Measurements from ENCODE around the gene SLC22A15. TPM values are rescaled to one million over a fixed set of nuclear protein-coding genes. Genes with fewer than 3 reads are reported as not detected.

Gene SLC22A15
- total RNA-seq, 1 donor from 2014 or later, result 12.0 TPM

GRCh38 chr1:115977499-115978258, 1.4 kb downstream of the SLC22A15 start:
- Histone ChIP-seq H3K4me2 (ENCODE audit: low read length) (peak overlapping the region; percentile 86), H3K9ac (ENCODE audit: low read length) (no peak overlapping the region), H4K20me1 (ENCODE audit: insufficient read depth, low read length) (no peaks in the 10 kb centered on the region), H3K9me3 (ENCODE audit: insufficient read depth, low read depth, low read length) (no peaks in the 10 kb centered on the region), H3K27me3 (ENCODE audit: insufficient read depth, low read length) (peaks cover 4% of the 10 kb centered on the region), H3K4me3 (ENCODE audit: insufficient read depth, low read depth, low read length) (no peak overlapping the region), H3K4me1 (ENCODE audit: insufficient read depth, low read length) (no peaks in the 10 kb centered on the region), H3K79me2 (ENCODE audit: insufficient read depth, low read length) (no peaks in the 10 kb centered on the region), H2AFZ (ENCODE audit: low read depth, low read length) (no peak overlapping the region), H3K27ac (ENCODE audit: low read depth, low read length) (no peak overlapping the region), H3K36me3 (ENCODE audit: insufficient read depth, low read length) (no peaks in the 10 kb centered on the region)
- Mint-ChIP-seq H3K27me3 (ENCODE audit: low read depth, unreplicated experiment) (no peaks in the 10 kb centered on the region), H3K36me3 (ENCODE audit: low read depth, unreplicated experiment) (no peaks in the 10 kb centered on the region), H3K4me3 (ENCODE audit: unreplicated experiment) (peak overlapping the region; percentile 94), H3K4me1 (ENCODE audit: low read depth, unreplicated experiment) (peaks cover 17% of the 10 kb centered on the region), H3K9me3 (ENCODE audit: unreplicated experiment) (no peaks in the 10 kb centered on the region), H3K27ac (ENCODE audit: unreplicated experiment) (peak overlapping the region; percentile 97)
- FAIRE-seq (peak; percentile 89), DNase-seq (ENCODE audit: low read depth) (peak; percentile 6)
- TF ChIP-seq, protein P1, sequence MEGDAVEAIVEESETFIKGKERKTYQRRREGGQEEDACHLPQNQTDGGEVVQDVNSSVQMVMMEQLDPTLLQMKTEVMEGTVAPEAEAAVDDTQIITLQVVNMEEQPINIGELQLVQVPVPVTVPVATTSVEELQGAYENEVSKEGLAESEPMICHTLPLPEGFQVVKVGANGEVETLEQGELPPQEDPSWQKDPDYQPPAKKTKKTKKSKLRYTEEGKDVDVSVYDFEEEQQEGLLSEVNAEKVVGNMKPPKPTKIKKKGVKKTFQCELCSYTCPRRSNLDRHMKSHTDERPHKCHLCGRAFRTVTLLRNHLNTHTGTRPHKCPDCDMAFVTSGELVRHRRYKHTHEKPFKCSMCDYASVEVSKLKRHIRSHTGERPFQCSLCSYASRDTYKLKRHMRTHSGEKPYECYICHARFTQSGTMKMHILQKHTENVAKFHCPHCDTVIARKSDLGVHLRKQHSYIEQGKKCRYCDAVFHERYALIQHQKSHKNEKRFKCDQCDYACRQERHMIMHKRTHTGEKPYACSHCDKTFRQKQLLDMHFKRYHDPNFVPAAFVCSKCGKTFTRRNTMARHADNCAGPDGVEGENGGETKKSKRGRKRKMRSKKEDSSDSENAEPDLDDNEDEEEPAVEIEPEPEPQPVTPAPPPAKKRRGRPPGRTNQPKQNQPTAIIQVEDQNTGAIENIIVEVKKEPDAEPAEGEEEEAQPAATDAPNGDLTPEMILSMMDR (IDR thresholded peaks at IDR 0.05; ENCODE audit: insufficient read depth, low read depth, low read length), result no peak
- no peak for TF ChIP-seq EZH2 (IDR thresholded peaks at IDR 0.05; ENCODE audit: insufficient read depth, low read length)

DNA sequence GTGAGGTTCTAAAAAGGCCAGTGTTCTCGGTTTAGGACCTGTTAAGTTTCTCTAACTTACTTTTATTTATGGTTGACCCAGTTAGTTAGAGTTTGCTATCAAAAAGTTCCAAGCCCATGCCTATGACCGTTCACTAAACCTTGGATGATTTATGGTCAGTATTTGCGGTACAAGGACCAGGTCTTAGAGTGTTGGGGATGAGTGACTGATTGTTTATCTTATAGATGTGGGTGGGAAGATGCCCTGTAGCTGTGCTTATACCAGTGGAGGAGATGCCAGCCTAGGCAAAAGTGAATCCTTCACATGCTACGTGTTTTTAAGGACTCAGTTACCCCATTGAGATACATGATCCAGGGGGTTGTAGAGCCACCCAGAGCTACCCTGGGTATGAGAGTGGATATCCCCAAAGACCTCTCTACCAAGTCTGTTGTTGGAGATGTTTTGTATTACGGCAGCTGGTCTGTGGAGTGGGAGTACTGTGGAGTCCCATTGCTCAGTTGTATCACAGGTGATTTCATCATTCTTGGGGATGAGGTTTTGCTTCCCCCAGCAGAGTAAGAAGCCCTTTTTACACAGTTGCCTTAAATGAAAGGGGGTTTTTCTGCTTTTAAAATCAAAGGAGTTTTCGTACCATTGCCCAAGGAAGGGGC, 2.1 kb downstream of the SLC22A15 start:
- H3K36me3 ChIP-seq (ENCODE audit: insufficient read depth, low read length), result no peaks in the 10 kb centered on the region
- H2AFZ ChIP-seq (ENCODE audit: low read depth, low read length), result no peak overlapping the region
- Mint-ChIP-seq H3K36me3 (ENCODE audit: low read depth, unreplicated experiment) (no peaks in the 10 kb centered on the region), H3K27ac (ENCODE audit: unreplicated experiment) (peak overlapping the region; percentile 97), H3K9me3 (ENCODE audit: unreplicated experiment) (no peaks in the 10 kb centered on the region), H3K4me1 (ENCODE audit: low read depth, unreplicated experiment) (peaks cover 17% of the 10 kb centered on the region), H3K4me3 (ENCODE audit: unreplicated experiment) (peak overlapping the region; percentile 94), H3K27me3 (ENCODE audit: low read depth, unreplicated experiment) (no peaks in the 10 kb centered on the region)
- H3K4me1 ChIP-seq (ENCODE audit: insufficient read depth, low read length), result no peaks in the 10 kb centered on the region
- H3K79me2 ChIP-seq (ENCODE audit: insufficient read depth, low read length), result no peaks in the 10 kb centered on the region
- H3K4me3 ChIP-seq (ENCODE audit: insufficient read depth, low read depth, low read length), result no peak overlapping the region
- no peaks in the 10 kb centered on the region for H4K20me1 ChIP-seq (ENCODE audit: insufficient read depth, low read length)
- TF ChIP-seq, protein P1 (IDR thresholded peaks at IDR 0.05; ENCODE audit: insufficient read depth, low read depth, low read length), result no peak
- TF ChIP-seq EZH2 (IDR thresholded peaks at IDR 0.05; ENCODE audit: insufficient read depth, low read length), result no peak
- no peak overlapping the region for H3K27ac ChIP-seq (ENCODE audit: low read depth, low read length)
- H3K27me3 ChIP-seq (ENCODE audit: insufficient read depth, low read length), result peaks cover 4% of the 10 kb centered on the region
- no peak overlapping the region for H3K9ac ChIP-seq (ENCODE audit: low read length)
- no peaks in the 10 kb centered on the region for H3K9me3 ChIP-seq (ENCODE audit: insufficient read depth, low read depth, low read length)
- no peak for FAIRE-seq
- no peak overlapping the region for H3K4me2 ChIP-seq (ENCODE audit: low read length)
- no peak for DNase-seq (ENCODE audit: low read depth)

GRCh38 chr1:115980156-115980555, 3.8 kb downstream of the SLC22A15 start:
- H3K4me1 Mint-ChIP-seq (ENCODE audit: low read depth, unreplicated experiment), result peaks cover 17% of the 10 kb centered on the region

More at GRCh38 chr1:115980156-115980555, 3.8 kb downstream of the SLC22A15 start:
- H3K27me3 ChIP-seq (ENCODE audit: insufficient read depth, low read length), result peaks cover 4% of the 10 kb centered on the region
- H2AFZ ChIP-seq (ENCODE audit: low read depth, low read length), result no peak overlapping the region
- no peak overlapping the region for H3K9ac ChIP-seq (ENCODE audit: low read length)
- no peaks in the 10 kb centered on the region for H4K20me1 ChIP-seq (ENCODE audit: insufficient read depth, low read length)
- no peak overlapping the region for H3K4me3 ChIP-seq (ENCODE audit: insufficient read depth, low read depth, low read length)
- no peaks in the 10 kb centered on the region for H3K9me3 Mint-ChIP-seq (ENCODE audit: unreplicated experiment)
- H3K36me3 ChIP-seq (ENCODE audit: insufficient read depth, low read length), result no peaks in the 10 kb centered on the region
- no peak overlapping the region for H3K27ac Mint-ChIP-seq (ENCODE audit: unreplicated experiment)
- FAIRE-seq (no peak), DNase-seq (ENCODE audit: low read depth) (no peak)
- H3K27me3 Mint-ChIP-seq (ENCODE audit: low read depth, unreplicated experiment), result no peaks in the 10 kb centered on the region
- no peaks in the 10 kb centered on the region for H3K36me3 Mint-ChIP-seq (ENCODE audit: low read depth, unreplicated experiment)
- no peak overlapping the region for H3K4me3 Mint-ChIP-seq (ENCODE audit: unreplicated experiment)
- no peaks in the 10 kb centered on the region for H3K9me3 ChIP-seq (ENCODE audit: insufficient read depth, low read depth, low read length)
- TF ChIP-seq, protein P1 (IDR thresholded peaks at IDR 0.05; ENCODE audit: insufficient read depth, low read depth, low read length), result no peak
- no peak for TF ChIP-seq EZH2 (IDR thresholded peaks at IDR 0.05; ENCODE audit: insufficient read depth, low read length)
- H3K79me2 ChIP-seq (ENCODE audit: insufficient read depth, low read length), result no peaks in the 10 kb centered on the region
- no peak overlapping the region for H3K4me2 ChIP-seq (ENCODE audit: low read length)
- no peaks in the 10 kb centered on the region for H3K4me1 ChIP-seq (ENCODE audit: insufficient read depth, low read length)
- H3K27ac ChIP-seq (ENCODE audit: low read depth, low read length), result no peak overlapping the region

Measured in astrocyte (in vitro differentiated cells and primary cell).